Lower leg skin (tissue), 4 donors: ENCODE data around the gene ZPLD1. TPM values are rescaled to one million over a fixed set of nuclear protein-coding genes. Genes with fewer than 3 reads are reported as not detected.

Experiments
- DNase-seq, 2 donors: peaks; one replicate each; pipeline ENCODE4 v3.0.0-alpha.2; 2019; ENCODE audit warnings: low spot score in 2 of 2
- H3K4me3 ChIP-seq: fragments of 200-600 bp; sonication (generic); 2 replicates; pipeline ENCODE4 v1.5.1; 2017; ENCODE audit warnings: mild to moderate bottlenecking, low read depth; ENCODE audit not compliant: poor library complexity, severe bottlenecking
- CTCF ChIP-seq, 3 donors: fragments of 450-650 bp; IDR thresholded peaks; one replicate each; pipeline ENCODE4 v1.5.1; 2016; ENCODE audit warnings: antibody characterized with exemption in 3 of 3, mild to moderate bottlenecking in 3 of 3, moderate library complexity in 2 of 3
- POLR2A ChIP-seq, 2 donors: fragments of 450-650 bp; IDR thresholded peaks; one replicate each; pipeline ENCODE4 v1.6.1; 2016 to 2017; ENCODE audit warnings: antibody characterized with exemption in 2 of 2, mild to moderate bottlenecking in 1 of 2, moderate library complexity in 1 of 2
- WGBS, 2 donors: methylation state at CpG; one replicate each; pipeline ENCODE4 v1.1.5; 2018; 5-methylcytosine and 5-hydroxymethylcytosine counted together
- intact Hi-C: fragments of 100-400 bp; cut with DNase I; formaldehyde crosslinking; loops from one replicate; pipeline ENCODE4 v1.15.0; 2023; ENCODE audit warnings: low total_unique reads
- total RNA-seq, 4 donors: library from RNA; depleted of rRNA; stranded (reverse); fragments of >200 nt; gene quantifications; one replicate each; pipeline ENCODE4 v1.1.0, GENCODE V29; 2016

The ZPLD1 gene
- total RNA-seq, 4 donors from 2014 or later = 0.16 to 1.3 TPM; not detected in 2

- intact Hi-C loops = no loop called here
- H3K4me3 ChIP-seq = no peak overlapping the region
- 75 to 95% methylated on average over 1 of the region's 1 CpG for WGBS, 2 donors
- TF ChIP-seq POLR2A (IDR thresholded peaks at IDR 0.05) (no peak), CTCF (IDR thresholded peaks at IDR 0.05) (no peak)
- DNase-seq = no peak
These were observed 7.0 kb downstream of the ZPLD1 start for GRCh38 chr3:102441832-102442231.

GRCh38 chr3:102443021-102443420 lies 8.2 kb downstream of the ZPLD1 start:
- TF ChIP-seq CTCF (IDR thresholded peaks at IDR 0.05) (no peak), POLR2A (IDR thresholded peaks at IDR 0.05) (no peak)
- intact Hi-C loops = no loop called here
- no peak for DNase-seq
- 78 to 79% methylated on average over 2 of the region's 2 CpGs for WGBS, 2 donors
- no peak overlapping the region for H3K4me3 ChIP-seq

GRCh38 chr3:102444101-102444500 lies 9.3 kb downstream of the ZPLD1 start:
- intact Hi-C loops = no loop called here
- no peak for DNase-seq
- TF ChIP-seq CTCF (IDR thresholded peaks at IDR 0.05) (no peak), POLR2A (IDR thresholded peaks at IDR 0.05) (no peak)
- no peak overlapping the region for H3K4me3 ChIP-seq
- 55 to 59% methylated on average over 2 of the region's 2 CpGs for WGBS, 2 donors

GRCh38 chr3:102447272-102447671 lies 12.5 kb downstream of the ZPLD1 start:
- WGBS, 2 donors = 77% methylated on average over 3 of the region's 3 CpGs
- no peak overlapping the region for H3K4me3 ChIP-seq
- no peak for DNase-seq
- intact Hi-C loops = no loop called here
- TF ChIP-seq CTCF (IDR thresholded peaks at IDR 0.05) (no peak), POLR2A (IDR thresholded peaks at IDR 0.05) (no peak)

- TF ChIP-seq POLR2A (IDR thresholded peaks at IDR 0.05) (no peak), CTCF (IDR thresholded peaks at IDR 0.05) (no peak)
- DNase-seq = no peak
- WGBS, 2 donors = 73 to 77% methylated on average over 3 of the region's 3 CpGs
- no peak overlapping the region for H3K4me3 ChIP-seq
- intact Hi-C loops = no loop called here
These were observed 14.5 kb downstream of the ZPLD1 start for GRCh38 chr3:102449341-102449740.

- no peak for DNase-seq
- 84 to 93% methylated on average over 3 of the region's 3 CpGs for WGBS, 2 donors
- intact Hi-C loops = no loop called here
- TF ChIP-seq POLR2A (IDR thresholded peaks at IDR 0.05) = no peak
- TF ChIP-seq CTCF (IDR thresholded peaks at IDR 0.05) = no peak
- H3K4me3 ChIP-seq = no peak overlapping the region
These were observed 15.1 kb downstream of the ZPLD1 start for GRCh38 chr3:102449930-102450329.
